ENCODE measurements around the gene CRISP1.

The CRISP1 gene

GRCh38 chr6:49787176-49787575 lies 79.2 kb downstream of the CRISP1 start, which contains the start of gene PGK2:
TSS of gene PGK2 (minus strand) at chr6:49787285. CDS start at chr6:49787187, 98 bp downstream.
- H3K4me3 ChIP-seq (ENCODE audit: low read depth, low read length), result no peak within 1 kb of the TSS
- peak; percentile 16 for DNase-seq (ENCODE audit: low read depth)
- TF ChIP-seq MYC (IDR thresholded peaks at IDR 0.05; ENCODE audit: low read depth, low read length), result no peak
- no peak for TF ChIP-seq CTCF (IDR thresholded peaks at IDR 0.05; ENCODE audit: low read depth, low read length)
- TF ChIP-seq MAX (IDR thresholded peaks at IDR 0.05; ENCODE audit: low read depth, low read length), result no peak
- no peak for TF ChIP-seq POLR2A (IDR thresholded peaks at IDR 0.05; ENCODE audit: extremely low read depth, insufficient read length)

- no peak for TF ChIP-seq MAX (IDR thresholded peaks at IDR 0.05; ENCODE audit: low read depth, low read length)
- TF ChIP-seq MYC (IDR thresholded peaks at IDR 0.05; ENCODE audit: low read depth, low read length), result no peak
- TF ChIP-seq CTCF (IDR thresholded peaks at IDR 0.05; ENCODE audit: low read depth, low read length), result no peak
- no peak for TF ChIP-seq POLR2A (IDR thresholded peaks at IDR 0.05; ENCODE audit: extremely low read depth, insufficient read length)
- no peak for DNase-seq (ENCODE audit: low read depth)
Observed at GRCh38 chr6:49784272-49784671, 82.1 kb downstream of the CRISP1 start.

More at GRCh38 chr6:49784272-49784671, 82.1 kb downstream of the CRISP1 start:
- no peak overlapping the region for H3K4me3 ChIP-seq (ENCODE audit: low read depth, low read length)
